ENCODE measurements around the gene NCKAP5L.

- TF ChIP-seq YY1 (IDR thresholded peaks at IDR 0.05; ENCODE audit: insufficient read depth, insufficient read length) (no peak), SUZ12 (IDR thresholded peaks at IDR 0.05; ENCODE audit: extremely low read depth, insufficient read depth, insufficient read length) (no peak), ZNF274 (IDR thresholded peaks at IDR 0.05; ENCODE audit: low read depth, low read length) (no peak)
These were observed 27.6 kb downstream of the NCKAP5L start for GRCh38 chr12:49800421-49801140.
